Measurements from ENCODE around the gene REPS2. TPM values are rescaled to one million over a fixed set of nuclear protein-coding genes. Genes with fewer than 3 reads are reported as not detected.
"Not testable (repeated sequence)": the region's sequence is repeated elsewhere in the genome, so short reads cannot be mapped to it uniquely, and the experiment has no call there.

Gene REPS2
- total and polyA plus RNA-seq, 2 donors from 2014 or later, result 19.6 to 36.3 TPM

- Histone ChIP-seq H3K9ac (ENCODE audit: low read length in 3 of 3) (no peak overlapping the region), H3K4me1 (ENCODE audit: control insufficient read depth in 2 of 3, insufficient read depth in 2 of 3, low read depth in 1 of 3, low read length in 3 of 3) (no peaks in the 10 kb centered on the region), H3K36me3 (ENCODE audit: control insufficient read depth in 2 of 3, insufficient read depth in 3 of 3, low read length in 3 of 3) (no peaks in the 10 kb centered on the region), H3K9me3 (ENCODE audit: control insufficient read depth in 2 of 3, insufficient read depth in 1 of 3, low read length in 3 of 3) (no peaks in the 10 kb centered on the region), H3K27me3 (ENCODE audit: control insufficient read depth, insufficient read depth, low read length) (peaks cover 7% of the 10 kb centered on the region), H3K27ac (ENCODE audit: low read depth in 2 of 2, low read length in 2 of 2) (no peak overlapping the region), H3K4me3 (ENCODE audit: low read length in 3 of 3) (no peak overlapping the region)
- no peak for TF ChIP-seq CTCF (IDR thresholded peaks at IDR 0.05; ENCODE audit: borderline replicate concordance, extremely low read depth, insufficient read depth)
- intact Hi-C loops (cut with DNase I), result no loop called here
- FAIRE-seq (no peak), DNase-seq (no peak)
Observed at GRCh38 chrX:16950423-16950822, 4.0 kb downstream of the REPS2 start.

GRCh38 chrX:16953606-16954211 lies 7.3 kb downstream of the REPS2 start:
- Histone ChIP-seq H3K4me1 (ENCODE audit: control insufficient read depth in 2 of 3, insufficient read depth in 2 of 3, low read depth in 1 of 3, low read length in 3 of 3) (no peaks in the 10 kb centered on the region), H3K9me3 (ENCODE audit: control insufficient read depth in 2 of 3, insufficient read depth in 1 of 3, low read length in 3 of 3) (no peaks in the 10 kb centered on the region), H3K4me3 (ENCODE audit: low read length in 3 of 3) (no peak overlapping the region), H3K27me3 (ENCODE audit: control insufficient read depth, insufficient read depth, low read length) (peaks cover 4% of the 10 kb centered on the region), H3K27ac (ENCODE audit: low read depth in 2 of 2, low read length in 2 of 2) (no peak overlapping the region), H3K36me3 (ENCODE audit: control insufficient read depth in 2 of 3, insufficient read depth in 3 of 3, low read length in 3 of 3) (no peaks in the 10 kb centered on the region), H3K9ac (ENCODE audit: low read length in 3 of 3) (no peak overlapping the region)
- FAIRE-seq (no peak), DNase-seq (no peak)
- intact Hi-C loops (cut with DNase I), result no loop called here
- TF ChIP-seq CTCF (IDR thresholded peaks at IDR 0.05; ENCODE audit: borderline replicate concordance, extremely low read depth, insufficient read depth), result no peak

GRCh38 chrX:16957751-16958150 lies 11.3 kb downstream of the REPS2 start:
- FAIRE-seq, result no peak
- H3K27ac ChIP-seq (ENCODE audit: low read depth in 2 of 2, low read length in 2 of 2), result no peak overlapping the region
- H3K36me3 ChIP-seq (ENCODE audit: control insufficient read depth in 2 of 3, insufficient read depth in 3 of 3, low read length in 3 of 3), result no peaks in the 10 kb centered on the region
- H3K27me3 ChIP-seq (ENCODE audit: control insufficient read depth, insufficient read depth, low read length), result peaks cover 7% of the 10 kb centered on the region
- no peaks in the 10 kb centered on the region for H3K9me3 ChIP-seq (ENCODE audit: control insufficient read depth in 2 of 3, insufficient read depth in 1 of 3, low read length in 3 of 3)
- DNase-seq, result no peak
- intact Hi-C loops (cut with DNase I), result no loop called here
- TF ChIP-seq CTCF (IDR thresholded peaks at IDR 0.05; ENCODE audit: borderline replicate concordance, extremely low read depth, insufficient read depth), result no peak
- no peak overlapping the region for H3K4me3 ChIP-seq (ENCODE audit: low read length in 3 of 3)
- H3K4me1 ChIP-seq (ENCODE audit: control insufficient read depth in 2 of 3, insufficient read depth in 2 of 3, low read depth in 1 of 3, low read length in 3 of 3), result no peaks in the 10 kb centered on the region
- no peak overlapping the region for H3K9ac ChIP-seq (ENCODE audit: low read length in 3 of 3)

GRCh38 chrX:16958356-16958755 lies 11.9 kb downstream of the REPS2 start:
- Histone ChIP-seq H3K4me3 (ENCODE audit: low read length in 3 of 3) (no peak overlapping the region), H3K9ac (ENCODE audit: low read length in 3 of 3) (no peak overlapping the region), H3K27ac (ENCODE audit: low read depth in 2 of 2, low read length in 2 of 2) (no peak overlapping the region), H3K4me1 (ENCODE audit: control insufficient read depth in 2 of 3, insufficient read depth in 2 of 3, low read depth in 1 of 3, low read length in 3 of 3) (no peaks in the 10 kb centered on the region), H3K9me3 (ENCODE audit: control insufficient read depth in 2 of 3, insufficient read depth in 1 of 3, low read length in 3 of 3) (no peaks in the 10 kb centered on the region), H3K36me3 (ENCODE audit: control insufficient read depth in 2 of 3, insufficient read depth in 3 of 3, low read length in 3 of 3) (no peaks in the 10 kb centered on the region), H3K27me3 (ENCODE audit: control insufficient read depth, insufficient read depth, low read length) (peaks cover 7% of the 10 kb centered on the region)
- FAIRE-seq (no peak), DNase-seq (no peak)
- intact Hi-C loops (cut with DNase I), result no loop called here
- TF ChIP-seq CTCF (IDR thresholded peaks at IDR 0.05; ENCODE audit: borderline replicate concordance, extremely low read depth, insufficient read depth), result no peak

- intact Hi-C loops (cut with DNase I); H3K9me3 ChIP-seq (ENCODE audit: control insufficient read depth in 2 of 3, insufficient read depth in 1 of 3, low read length in 3 of 3); H3K36me3 ChIP-seq (ENCODE audit: control insufficient read depth in 2 of 3, insufficient read depth in 3 of 3, low read length in 3 of 3); H3K27me3 ChIP-seq (ENCODE audit: control insufficient read depth, insufficient read depth, low read length); H3K4me3 ChIP-seq (ENCODE audit: low read length in 3 of 3); H3K9ac ChIP-seq (ENCODE audit: low read length in 3 of 3); H3K27ac ChIP-seq (ENCODE audit: low read depth in 2 of 2, low read length in 2 of 2); DNase-seq; H3K4me1 ChIP-seq (ENCODE audit: control insufficient read depth in 2 of 3, insufficient read depth in 2 of 3, low read depth in 1 of 3, low read length in 3 of 3); FAIRE-seq: not testable (repeated sequence)
Observed at GRCh38 chrX:16962661-16963060, 16.2 kb downstream of the REPS2 start.
